Measurements from ENCODE around the gene RBM17.

- TF ChIP-seq CTCF (IDR thresholded peaks at IDR 0.05): no peak
- no peak for TF ChIP-seq ZFX (IDR thresholded peaks at IDR 0.05; ENCODE audit: borderline replicate concordance)
Observed at GRCh38 chr10:6101181-6101580, 12.3 kb downstream of the RBM17 start.

All from 22Rv1 (cell line).